ENCODE measurements around the gene BFAR. TPM values are rescaled to one million over a fixed set of nuclear protein-coding genes. Genes with fewer than 3 reads are reported as not detected.
"Not testable (repeated sequence)": the region's sequence is repeated elsewhere in the genome, so short reads cannot be mapped to it uniquely, and the experiment has no call there.

Gene BFAR
- total RNA-seq, 4 donors from 2014 or later: 41.6 to 51.4 (median 44.8) TPM

- no peak overlapping the region for H3K27ac ChIP-seq
- WGBS: 73% methylated on average over 4 of the region's 4 CpGs
- H3K27me3 ChIP-seq: no peaks in the 10 kb centered on the region
- H3K4me1 ChIP-seq: no peaks in the 10 kb centered on the region
- no peak overlapping the region for H3K4me3 ChIP-seq
- H3K36me3 ChIP-seq: peaks cover 41% of the 10 kb centered on the region
- no peak for DNase-seq (ENCODE audit: low spot score in 2 of 2)
- H3K9me3 ChIP-seq: no peaks in the 10 kb centered on the region
- TF ChIP-seq CTCF (IDR thresholded peaks at IDR 0.05) (no peak), POLR2A (IDR thresholded peaks at IDR 0.05) (no peak), EP300 (IDR thresholded peaks at IDR 0.05) (no peak), POLR2AphosphoS5 (IDR thresholded peaks at IDR 0.05) (no peak)
Measured at GRCh38 chr16:14669776-14670175, 37.0 kb downstream of the BFAR start.

GRCh38 chr16:14672403-14672971 is 39.7 kb downstream of the BFAR start:
- 62% methylated on average over 7 of the region's 7 CpGs for WGBS
- peaks cover 14% of the 10 kb centered on the region for H3K36me3 ChIP-seq
- H3K27ac ChIP-seq: no peak overlapping the region
- H3K9me3 ChIP-seq: no peaks in the 10 kb centered on the region
- H3K27me3 ChIP-seq: no peaks in the 10 kb centered on the region
- no peaks in the 10 kb centered on the region for H3K4me1 ChIP-seq
- H3K4me3 ChIP-seq: no peak overlapping the region
- no peak for DNase-seq (ENCODE audit: low spot score in 2 of 2)
- no peak for TF ChIP-seq CTCF (IDR thresholded peaks at IDR 0.05)
- TF ChIP-seq EP300 (IDR thresholded peaks at IDR 0.05): no peak
- TF ChIP-seq POLR2AphosphoS5 (IDR thresholded peaks at IDR 0.05): no peak
- no peak for TF ChIP-seq POLR2A (IDR thresholded peaks at IDR 0.05)

- H3K4me3 ChIP-seq: no peak overlapping the region
- DNase-seq (ENCODE audit: low spot score in 2 of 2): no peak
- H3K4me1 ChIP-seq: no peaks in the 10 kb centered on the region
- H3K27me3 ChIP-seq: no peaks in the 10 kb centered on the region
- no peak overlapping the region for H3K27ac ChIP-seq
- TF ChIP-seq POLR2A (IDR thresholded peaks at IDR 0.05) (no peak), CTCF (IDR thresholded peaks at IDR 0.05) (no peak), EP300 (IDR thresholded peaks at IDR 0.05) (no peak), POLR2AphosphoS5 (IDR thresholded peaks at IDR 0.05) (no peak)
- no peaks in the 10 kb centered on the region for H3K36me3 ChIP-seq
- no peaks in the 10 kb centered on the region for H3K9me3 ChIP-seq
- 87% methylated on average over 3 of the region's 3 CpGs for WGBS
Measured at GRCh38 chr16:14676633-14677032, 43.9 kb downstream of the BFAR start.

- H3K4me1 ChIP-seq: no peaks in the 10 kb centered on the region
- DNase-seq (ENCODE audit: low spot score in 2 of 2): no peak
- no peak for TF ChIP-seq EP300 (IDR thresholded peaks at IDR 0.05)
- no peak for TF ChIP-seq CTCF (IDR thresholded peaks at IDR 0.05)
- TF ChIP-seq POLR2A (IDR thresholded peaks at IDR 0.05): no peak
- TF ChIP-seq POLR2AphosphoS5 (IDR thresholded peaks at IDR 0.05): no peak
- H3K27ac ChIP-seq: no peak overlapping the region
- 94% methylated on average over 5 of the region's 5 CpGs for WGBS
- H3K9me3 ChIP-seq: no peaks in the 10 kb centered on the region
- H3K4me3 ChIP-seq: no peak overlapping the region
- H3K36me3 ChIP-seq: no peaks in the 10 kb centered on the region
- no peaks in the 10 kb centered on the region for H3K27me3 ChIP-seq
Measured at GRCh38 chr16:14677627-14678026, 44.9 kb downstream of the BFAR start.

- no peak for DNase-seq (ENCODE audit: low spot score in 2 of 2)
- H3K4me3 ChIP-seq: no peak overlapping the region
- no peaks in the 10 kb centered on the region for H3K27me3 ChIP-seq
- WGBS: 83% methylated on average over 10 of the region's 11 CpGs
- no peaks in the 10 kb centered on the region for H3K9me3 ChIP-seq
- no peak overlapping the region for H3K27ac ChIP-seq
- TF ChIP-seq POLR2AphosphoS5 (IDR thresholded peaks at IDR 0.05) (no peak), POLR2A (IDR thresholded peaks at IDR 0.05) (no peak), EP300 (IDR thresholded peaks at IDR 0.05) (no peak), CTCF (IDR thresholded peaks at IDR 0.05) (no peak)
- H3K4me1 ChIP-seq: no peaks in the 10 kb centered on the region
- H3K36me3 ChIP-seq: no peaks in the 10 kb centered on the region
Measured at GRCh38 chr16:14678748-14679497, 46.2 kb downstream of the BFAR start.

GRCh38 chr16:14680396-14680795 is 47.6 kb downstream of the BFAR start:
- H3K27me3 ChIP-seq; H3K4me1 ChIP-seq; H3K27ac ChIP-seq; DNase-seq (ENCODE audit: low spot score in 2 of 2); H3K36me3 ChIP-seq; H3K9me3 ChIP-seq; H3K4me3 ChIP-seq: not testable (repeated sequence)
- 88% methylated on average over 7 of the region's 7 CpGs for WGBS

All from suprapubic skin (tissue), 4 donors.